Prostate gland (tissue), 2 donors: Measurements from ENCODE around the gene WDTC1.

ENCODE experiments used
- POLR2AphosphoS5 ChIP-seq: sonication (generic); formaldehyde crosslinking; IDR thresholded peaks from one replicate; pipeline ENCODE4 v1.6.1; 2017; ENCODE audit warnings: antibody characterized with exemption
- TF ChIP-seq, protein P1 (sequence below), 4 experiments: fragments of 200-600 bp in 2 of 4; fragments of 450-650 bp in 2 of 4; sonication (generic) in 2 of 4; IDR thresholded peaks; 1 replicate in 3 of 4; 2 replicates in 1 of 4; pipeline ENCODE4 v1.5.1; 2016 to 2019; ENCODE audit warnings: antibody characterized with exemption in 4 of 4, mild to moderate bottlenecking in 2 of 4, moderate library complexity in 2 of 4

GRCh38 chr1:27201295-27201694 is 33.1 kb upstream of the WDTC1 start:
- TF ChIP-seq, protein P1, sequence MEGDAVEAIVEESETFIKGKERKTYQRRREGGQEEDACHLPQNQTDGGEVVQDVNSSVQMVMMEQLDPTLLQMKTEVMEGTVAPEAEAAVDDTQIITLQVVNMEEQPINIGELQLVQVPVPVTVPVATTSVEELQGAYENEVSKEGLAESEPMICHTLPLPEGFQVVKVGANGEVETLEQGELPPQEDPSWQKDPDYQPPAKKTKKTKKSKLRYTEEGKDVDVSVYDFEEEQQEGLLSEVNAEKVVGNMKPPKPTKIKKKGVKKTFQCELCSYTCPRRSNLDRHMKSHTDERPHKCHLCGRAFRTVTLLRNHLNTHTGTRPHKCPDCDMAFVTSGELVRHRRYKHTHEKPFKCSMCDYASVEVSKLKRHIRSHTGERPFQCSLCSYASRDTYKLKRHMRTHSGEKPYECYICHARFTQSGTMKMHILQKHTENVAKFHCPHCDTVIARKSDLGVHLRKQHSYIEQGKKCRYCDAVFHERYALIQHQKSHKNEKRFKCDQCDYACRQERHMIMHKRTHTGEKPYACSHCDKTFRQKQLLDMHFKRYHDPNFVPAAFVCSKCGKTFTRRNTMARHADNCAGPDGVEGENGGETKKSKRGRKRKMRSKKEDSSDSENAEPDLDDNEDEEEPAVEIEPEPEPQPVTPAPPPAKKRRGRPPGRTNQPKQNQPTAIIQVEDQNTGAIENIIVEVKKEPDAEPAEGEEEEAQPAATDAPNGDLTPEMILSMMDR (IDR thresholded peaks at IDR 0.05) = no peak
- no peak for TF ChIP-seq POLR2AphosphoS5
